ENCODE measurements around the gene FLACC1. TPM values are rescaled to one million over a fixed set of nuclear protein-coding genes. Genes with fewer than 3 reads are reported as not detected.

The FLACC1 gene
- total and polyA plus RNA-seq, 9 of the 15 experiments (the other 6 are each of a cell fraction or from before 2014, with no cell fraction given) = 0.07 to 0.68 (median 0.22) TPM; not detected in 2

- intact Hi-C loops (cut with micrococcal nuclease) = loop anchor here (5.0 kb wide), 1 partner anchor 111 kb away; no protein-coding TSS in a partner anchor
- no peak for TF ChIP-seq CEBPG (CRISPR knock-in tag; IDR thresholded peaks at IDR 0.05)
- TF ChIP-seq CEBPG (tag; conservative IDR thresholded peaks at IDR 0.05 in 1 of 2, IDR thresholded peaks at IDR 0.05 in 1 of 2) = 0 out of 4 replicates have a peak, but pooled peaks of 1 of the 2 experiments have one; percentile 21
- TF ChIP-seq CHCHD3 (CRISPR knock-in tag; IDR thresholded peaks at IDR 0.05) = no peak
- Histone ChIP-seq H3K4me1 (replicated peaks in 1 of 2; ENCODE audit: control insufficient read depth in 2 of 2, insufficient read depth in 2 of 2, low read length in 2 of 2) (no peaks in the 10 kb centered on the region; a peak in 1 of 5 replicates), H3K4me3 (no peak overlapping the region), H3K27me3 (ENCODE audit: control insufficient read depth in 2 of 2, insufficient read depth in 2 of 2, low read length in 2 of 2) (no peaks in the 10 kb centered on the region), H2AFZ (ENCODE audit: low read depth, low read length) (no peak overlapping the region), H3K79me2 (ENCODE audit: control insufficient read depth, insufficient read depth, low read length) (no peaks in the 10 kb centered on the region), H3K9ac (ENCODE audit: insufficient read depth in 1 of 2, low read depth in 2 of 2, low read length in 2 of 2) (no peak overlapping the region), H3K36me3 (ENCODE audit: control insufficient read depth, insufficient read depth, low read length) (no peaks in the 10 kb centered on the region), H3K27ac (ENCODE audit: extremely low read depth, low read depth, low read length) (no peak overlapping the region), H4K20me1 (replicated peaks; ENCODE audit: control insufficient read depth, insufficient read depth, low read length) (no peaks in the 10 kb centered on the region), H3K9me1 (ENCODE audit: control insufficient read depth, insufficient read depth, low read length) (no peaks in the 10 kb centered on the region), H3K9me3 (replicated peaks; ENCODE audit: control insufficient read depth, insufficient read depth, low read depth, low read length) (no peaks in the 10 kb centered on the region), H3K4me2 (ENCODE audit: insufficient read depth, low read length) (no peak overlapping the region)
- ChIA-PET CTCF (ENCODE audit: low intra/inter-chr PET ratio) (no interaction called here), POLR2A (no interaction called here)
- 0% methylated on average over 1 of the region's 1 CpG for WGBS (ENCODE audit: insufficient coverage, low coverage, missing lambda C conversion rate)
- FAIRE-seq (no peak), DNase-seq (ENCODE audit: extremely low read depth in 1 of 4, low spot score in 3 of 4) (no peak), ATAC-seq (no peak)
- in situ Hi-C loops (cut with MboI) = no loop called here
- BruUV-seq (replicated peaks) = no TSS peak
These were observed 8.4 kb downstream of the FLACC1 start for GRCh38 chr2:201348758-201349157.

DNA sequence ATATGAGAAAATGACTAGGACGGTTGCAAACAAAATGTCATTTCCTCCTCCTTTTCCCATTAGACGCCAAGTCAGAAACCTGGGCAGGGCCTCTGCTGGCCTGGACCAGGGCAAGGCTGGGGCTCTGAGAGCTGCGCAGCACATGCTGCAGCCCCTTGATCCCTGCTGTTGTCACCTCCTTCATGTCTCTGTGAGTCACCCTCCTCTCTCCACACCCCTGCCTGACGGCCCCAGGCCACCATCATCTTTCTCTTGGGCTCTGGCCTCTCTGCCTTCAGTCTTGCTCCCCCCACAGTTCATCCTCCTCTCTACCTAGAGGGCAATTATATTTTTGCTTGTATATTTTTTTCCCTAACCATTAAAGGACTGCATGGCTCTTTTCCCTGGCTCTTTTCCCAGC is 10.0 kb downstream of the FLACC1 start:
- no peak overlapping the region for H2AFZ ChIP-seq (ENCODE audit: low read depth, low read length)
- POLR2A ChIA-PET = no interaction called here
- H3K27ac ChIP-seq (ENCODE audit: extremely low read depth, low read depth, low read length) = no peak overlapping the region
- DNase-seq (ENCODE audit: extremely low read depth in 1 of 4, low spot score in 3 of 4) = peak in 1 of 4 experiments; percentile 9
- H3K9me3 ChIP-seq (replicated peaks; ENCODE audit: control insufficient read depth, insufficient read depth, low read depth, low read length) = no peaks in the 10 kb centered on the region
- H3K4me3 ChIP-seq = no peak overlapping the region
- ATAC-seq = peak; percentile 36; the same call in 2 of the 3 replicates
- intact Hi-C loops (cut with micrococcal nuclease) = loop anchor here (5.0 kb wide), 1 partner anchor 110 kb away; no protein-coding TSS in a partner anchor
- FAIRE-seq = no peak
- no peaks in the 10 kb centered on the region for H3K27me3 ChIP-seq (ENCODE audit: control insufficient read depth in 2 of 2, insufficient read depth in 2 of 2, low read length in 2 of 2)
- 42% methylated on average over 4 of the region's 4 CpGs for WGBS (ENCODE audit: insufficient coverage, low coverage, missing lambda C conversion rate)
- CTCF ChIA-PET (ENCODE audit: low intra/inter-chr PET ratio) = no interaction called here
- no peaks in the 10 kb centered on the region for H3K9me1 ChIP-seq (ENCODE audit: control insufficient read depth, insufficient read depth, low read length)
- no peaks in the 10 kb centered on the region for H3K36me3 ChIP-seq (ENCODE audit: control insufficient read depth, insufficient read depth, low read length)
- no peaks in the 10 kb centered on the region for H4K20me1 ChIP-seq (replicated peaks; ENCODE audit: control insufficient read depth, insufficient read depth, low read length)
- BruUV-seq (replicated peaks) = no TSS peak
- H3K4me2 ChIP-seq (ENCODE audit: insufficient read depth, low read length) = no peak overlapping the region
- H3K4me1 ChIP-seq (replicated peaks in 1 of 2; ENCODE audit: control insufficient read depth in 2 of 2, insufficient read depth in 2 of 2, low read length in 2 of 2) = no peaks in the 10 kb centered on the region; a peak in 1 of 5 replicates
- H3K79me2 ChIP-seq (ENCODE audit: control insufficient read depth, insufficient read depth, low read length) = no peaks in the 10 kb centered on the region
- no peak overlapping the region; a peak in 1 of 4 replicates for H3K9ac ChIP-seq (ENCODE audit: insufficient read depth in 1 of 2, low read depth in 2 of 2, low read length in 2 of 2)
- in situ Hi-C loops (cut with MboI) = no loop called here
- TF ChIP-seq SRSF1 (IDR thresholded peaks at IDR 0.05; ENCODE audit: low read depth, low read length) (no peak), HDAC1 (IDR thresholded peaks at IDR 0.05) (no peak), RAD51 (IDR thresholded peaks at IDR 0.05; ENCODE audit: borderline replicate concordance, low read depth) (no peak), RBM22 (IDR thresholded peaks at IDR 0.05; ENCODE audit: low read depth, low read length, poor library complexity, severe bottlenecking) (no peak), SMAD1 (IDR thresholded peaks at IDR 0.05; ENCODE audit: low read depth, low read length, partially characterized antibody) (no peak), ZNF408 (CRISPR knock-in tag; IDR thresholded peaks at IDR 0.05; ENCODE audit: low read depth) (no peak), JUNB (CRISPR knock-in tag; conservative IDR thresholded peaks at IDR 0.05) (no peak), ZNF780A (CRISPR knock-in tag; IDR thresholded peaks at IDR 0.05) (no peak), FIP1L1 (IDR thresholded peaks at IDR 0.05; ENCODE audit: low read depth, low read length, poor library complexity, severe bottlenecking) (no peak), NR1H2 (CRISPR knock-in tag; IDR thresholded peaks at IDR 0.05) (no peak)
- TF ChIP-seq, protein P1, sequence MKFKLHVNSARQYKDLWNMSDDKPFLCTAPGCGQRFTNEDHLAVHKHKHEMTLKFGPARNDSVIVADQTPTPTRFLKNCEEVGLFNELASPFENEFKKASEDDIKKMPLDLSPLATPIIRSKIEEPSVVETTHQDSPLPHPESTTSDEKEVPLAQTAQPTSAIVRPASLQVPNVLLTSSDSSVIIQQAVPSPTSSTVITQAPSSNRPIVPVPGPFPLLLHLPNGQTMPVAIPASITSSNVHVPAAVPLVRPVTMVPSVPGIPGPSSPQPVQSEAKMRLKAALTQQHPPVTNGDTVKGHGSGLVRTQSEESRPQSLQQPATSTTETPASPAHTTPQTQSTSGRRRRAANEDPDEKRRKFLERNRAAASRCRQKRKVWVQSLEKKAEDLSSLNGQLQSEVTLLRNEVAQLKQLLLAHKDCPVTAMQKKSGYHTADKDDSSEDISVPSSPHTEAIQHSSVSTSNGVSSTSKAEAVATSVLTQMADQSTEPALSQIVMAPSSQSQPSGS (CRISPR knock-in tag; IDR thresholded peaks at IDR 0.05) = no peak
